Stimulated activated naive CD8-positive, alpha-beta T cell treated with anti-CD3 and anti-CD28 coated beads, Interleukin-15, amount 100 ng/mL, for 72 hours (primary cell): ENCODE data around the gene GRIK4.

Experiments used
- ATAC-seq: fragments of 150-1000 bp; cut with Tn5 transposase; 2 replicates; pipeline ENCODE4 v1.10.0; 2021; ENCODE audit warnings: mild to moderate bottlenecking, moderate library complexity
- DNase-seq, 2 donors: peaks; one replicate each; pipeline ENCODE4 v3.0.0; 2021 to 2022
- H3K27ac Mint-ChIP-seq, 2 donors: one replicate each; pipeline ENCODE4 v1.8.0; 2022; ENCODE audit warnings: mild to moderate bottlenecking in 2 of 2, mixed read lengths in 2 of 2, moderate library complexity in 2 of 2
- H3K27me3 Mint-ChIP-seq: one replicate; pipeline ENCODE4 v1.8.0; 2022; ENCODE audit warnings: mixed read lengths
- H3K4me1 Mint-ChIP-seq: one replicate; pipeline ENCODE4 v1.8.0; 2022; ENCODE audit warnings: mild to moderate bottlenecking, mixed read lengths
- H3K4me3 Mint-ChIP-seq, 2 donors: one replicate each; pipeline ENCODE4 v1.8.0; 2022; ENCODE audit warnings: mild to moderate bottlenecking in 2 of 2, mixed read lengths in 2 of 2, moderate library complexity in 1 of 2
- H3K9me3 Mint-ChIP-seq, 2 donors: one replicate each; pipeline ENCODE4 v1.8.0; 2022; ENCODE audit warnings: mixed read lengths in 2 of 2

GRIK4 gene

GRCh38 chr11:120517390-120517761, 5.8 kb downstream of the GRIK4 start:
- H3K27me3 Mint-ChIP-seq, result peaks cover 64% of the 10 kb centered on the region
- no peak for ATAC-seq
- DNase-seq, result no peak
- peaks cover 6% of the 10 kb centered on the region for H3K4me1 Mint-ChIP-seq
- no peak overlapping the region for H3K4me3 Mint-ChIP-seq
- H3K27ac Mint-ChIP-seq, result no peak overlapping the region
- H3K9me3 Mint-ChIP-seq, result no peaks in the 10 kb centered on the region

GRCh38 chr11:120517801-120518291, 6.3 kb downstream of the GRIK4 start:
- ATAC-seq (no peak), DNase-seq (no peak)
- Mint-ChIP-seq H3K9me3 (no peaks in the 10 kb centered on the region), H3K27ac (no peak overlapping the region), H3K27me3 (peaks cover 64% of the 10 kb centered on the region), H3K4me1 (peaks cover 6% of the 10 kb centered on the region), H3K4me3 (no peak overlapping the region)

GRCh38 chr11:120518356-120518755, 6.8 kb downstream of the GRIK4 start:
- no peak overlapping the region for H3K4me3 Mint-ChIP-seq

GRCh38 chr11:120519474-120519873, 7.9 kb downstream of the GRIK4 start:
- peaks cover 63% of the 10 kb centered on the region for H3K27me3 Mint-ChIP-seq
- H3K4me3 Mint-ChIP-seq, result no peak overlapping the region
- DNase-seq (no peak), ATAC-seq (no peak)
- no peak overlapping the region for H3K27ac Mint-ChIP-seq
- peaks cover 6% of the 10 kb centered on the region for H3K4me1 Mint-ChIP-seq
- H3K9me3 Mint-ChIP-seq, result no peaks in the 10 kb centered on the region

More at GRCh38 chr11:120518356-120518755, 6.8 kb downstream of the GRIK4 start:
- H3K27me3 Mint-ChIP-seq, result peaks cover 64% of the 10 kb centered on the region
- no peaks in the 10 kb centered on the region for H3K9me3 Mint-ChIP-seq
- DNase-seq (no peak), ATAC-seq (no peak)
- H3K4me1 Mint-ChIP-seq, result peaks cover 6% of the 10 kb centered on the region
- no peak overlapping the region for H3K27ac Mint-ChIP-seq

- H3K9me3 Mint-ChIP-seq, result no peaks in the 10 kb centered on the region
- H3K27me3 Mint-ChIP-seq, result peaks cover 63% of the 10 kb centered on the region
- no peak overlapping the region for H3K27ac Mint-ChIP-seq
- DNase-seq, result no peak
- no peak overlapping the region for H3K4me3 Mint-ChIP-seq
- peaks cover 6% of the 10 kb centered on the region for H3K4me1 Mint-ChIP-seq
- no peak for ATAC-seq
Observed at GRCh38 chr11:120520091-120520822, 8.7 kb downstream of the GRIK4 start.

- DNase-seq (no peak), ATAC-seq (no peak)
- no peak overlapping the region for H3K27ac Mint-ChIP-seq
- H3K4me3 Mint-ChIP-seq, result no peak overlapping the region
- H3K9me3 Mint-ChIP-seq, result no peaks in the 10 kb centered on the region
- peaks cover 54% of the 10 kb centered on the region for H3K27me3 Mint-ChIP-seq
- peaks cover 3% of the 10 kb centered on the region for H3K4me1 Mint-ChIP-seq
Observed at GRCh38 chr11:120521176-120521575, 9.6 kb downstream of the GRIK4 start.

GRCh38 chr11:120522021-120522420, 10.5 kb downstream of the GRIK4 start:
- H3K4me1 Mint-ChIP-seq, result no peaks in the 10 kb centered on the region
- ATAC-seq (no peak), DNase-seq (no peak)
- peaks cover 50% of the 10 kb centered on the region for H3K27me3 Mint-ChIP-seq
- no peaks in the 10 kb centered on the region for H3K9me3 Mint-ChIP-seq
- no peak overlapping the region for H3K4me3 Mint-ChIP-seq
- H3K27ac Mint-ChIP-seq, result no peak overlapping the region

- no peak overlapping the region for H3K27ac Mint-ChIP-seq
- H3K4me3 Mint-ChIP-seq, result no peak overlapping the region
- no peak for ATAC-seq
- H3K4me1 Mint-ChIP-seq, result no peaks in the 10 kb centered on the region
- H3K9me3 Mint-ChIP-seq, result no peaks in the 10 kb centered on the region
- peaks cover 46% of the 10 kb centered on the region for H3K27me3 Mint-ChIP-seq
- DNase-seq, result no peak
Observed at GRCh38 chr11:120522736-120523135, 11.2 kb downstream of the GRIK4 start.

DNA sequence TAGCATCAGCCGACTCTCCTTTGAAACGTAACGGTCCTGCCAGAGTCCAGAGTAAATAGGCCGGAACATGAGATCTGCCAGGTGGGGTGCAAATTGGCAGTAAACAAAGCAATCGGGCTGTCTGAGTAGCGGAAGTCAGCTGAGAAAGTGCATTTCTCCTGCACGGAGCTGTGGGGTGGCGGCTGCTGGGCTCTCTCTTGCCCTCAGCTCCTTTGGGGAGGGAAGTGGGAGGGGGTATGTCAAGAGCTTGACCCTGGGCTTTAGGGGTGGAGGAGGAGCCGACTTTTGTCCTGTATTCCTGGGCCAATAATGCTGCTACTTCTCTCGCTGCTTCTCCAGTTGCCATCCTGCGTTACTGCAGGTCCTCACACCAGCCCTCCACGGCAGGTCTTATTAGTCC, 11.6 kb downstream of the GRIK4 start:
- peaks cover 46% of the 10 kb centered on the region for H3K27me3 Mint-ChIP-seq
- H3K4me1 Mint-ChIP-seq, result no peaks in the 10 kb centered on the region
- ATAC-seq (no peak), DNase-seq (no peak)
- no peak overlapping the region for H3K4me3 Mint-ChIP-seq
- no peaks in the 10 kb centered on the region for H3K9me3 Mint-ChIP-seq
- no peak overlapping the region for H3K27ac Mint-ChIP-seq

- Mint-ChIP-seq H3K9me3 (no peaks in the 10 kb centered on the region), H3K4me1 (no peaks in the 10 kb centered on the region), H3K27me3 (peaks cover 59% of the 10 kb centered on the region), H3K27ac (peak overlapping the region in 1 of 2 donors; percentile 37), H3K4me3 (no peak overlapping the region)
- DNase-seq (no peak), ATAC-seq (no peak)
Observed at GRCh38 chr11:120524536-120525085, 13.1 kb downstream of the GRIK4 start.

- no peak overlapping the region for H3K4me3 Mint-ChIP-seq
- no peaks in the 10 kb centered on the region for H3K9me3 Mint-ChIP-seq
- H3K27ac Mint-ChIP-seq, result no peak overlapping the region
- DNase-seq (no peak), ATAC-seq (peak; percentile 20)
- peaks cover 66% of the 10 kb centered on the region for H3K27me3 Mint-ChIP-seq
- H3K4me1 Mint-ChIP-seq, result no peaks in the 10 kb centered on the region
Observed at GRCh38 chr11:120525261-120526171, 14.0 kb downstream of the GRIK4 start.

- DNase-seq (no peak), ATAC-seq (no peak)
- no peaks in the 10 kb centered on the region for H3K4me1 Mint-ChIP-seq
- H3K27me3 Mint-ChIP-seq, result peaks cover 73% of the 10 kb centered on the region
- H3K4me3 Mint-ChIP-seq, result no peak overlapping the region
- H3K9me3 Mint-ChIP-seq, result no peaks in the 10 kb centered on the region
- no peak overlapping the region for H3K27ac Mint-ChIP-seq
Observed at GRCh38 chr11:120526241-120526640, 14.7 kb downstream of the GRIK4 start.

GRCh38 chr11:120527111-120527761, 15.7 kb downstream of the GRIK4 start:
- no peak overlapping the region for H3K4me3 Mint-ChIP-seq
- DNase-seq (no peak), ATAC-seq (no peak)
- no peaks in the 10 kb centered on the region for H3K9me3 Mint-ChIP-seq
- H3K4me1 Mint-ChIP-seq, result no peaks in the 10 kb centered on the region
- no peak overlapping the region for H3K27ac Mint-ChIP-seq
- peaks cover 66% of the 10 kb centered on the region for H3K27me3 Mint-ChIP-seq

GRCh38 chr11:120528749-120529148, 17.2 kb downstream of the GRIK4 start:
- H3K27me3 Mint-ChIP-seq, result peaks cover 64% of the 10 kb centered on the region
- H3K27ac Mint-ChIP-seq, result no peak overlapping the region
- no peak overlapping the region for H3K4me3 Mint-ChIP-seq

DNA sequence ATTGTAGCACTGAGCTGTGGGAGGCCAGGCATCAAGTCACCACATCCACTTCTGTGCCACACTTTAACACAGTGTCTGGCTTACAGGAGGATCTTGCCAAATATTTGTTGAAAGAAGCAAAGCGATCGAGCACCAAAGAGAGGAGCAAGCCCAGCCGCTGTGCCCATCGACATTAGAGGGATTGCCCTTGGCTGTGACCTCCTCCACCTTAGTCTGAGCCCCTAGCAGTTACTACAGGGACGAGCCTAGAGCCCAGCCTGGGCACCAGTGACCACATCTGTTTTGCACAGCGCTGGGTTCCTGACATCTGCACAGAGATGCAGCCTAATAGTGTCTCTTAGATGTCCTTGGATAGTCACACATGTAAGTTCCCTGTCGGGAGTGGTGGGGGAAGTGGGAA, 17.7 kb downstream of the GRIK4 start:
- Mint-ChIP-seq H3K4me1 (no peaks in the 10 kb centered on the region), H3K9me3 (no peaks in the 10 kb centered on the region), H3K27me3 (peaks cover 64% of the 10 kb centered on the region), H3K27ac (no peak overlapping the region), H3K4me3 (no peak overlapping the region)
- ATAC-seq (no peak), DNase-seq (no peak)

More at GRCh38 chr11:120528749-120529148, 17.2 kb downstream of the GRIK4 start:
- no peaks in the 10 kb centered on the region for H3K4me1 Mint-ChIP-seq
- ATAC-seq (no peak), DNase-seq (no peak)
- H3K9me3 Mint-ChIP-seq, result no peaks in the 10 kb centered on the region
